Lung (tissue), 12 donors: Measurements from ENCODE around the gene TRAM2. TPM values are rescaled to one million over a fixed set of nuclear protein-coding genes. Genes with fewer than 3 reads are reported as not detected.

Experiments
- ATAC-seq: fragments of 200-7000 bp; cut with Tn5 transposase; one replicate; pipeline ENCODE4 v1.9.1; 2020; ENCODE audit warnings: moderate number of reproducible peaks; ENCODE audit not compliant: insufficient read depth, low FRiP score
- DNase-seq, 3 donors: peaks; one replicate each; pipeline ENCODE4 v3.0.0-alpha.2; 2013 to 2017
- H3K27ac ChIP-seq, 2 donors: one replicate each; pipeline ENCODE4 v1.5.1; 2013; ENCODE audit warnings: mild to moderate bottlenecking in 2 of 2, moderate library complexity in 2 of 2, control low read depth in 1 of 2, inconsistent platforms in 1 of 2, low read depth in 1 of 2, low read length in 1 of 2
- H3K27me3 ChIP-seq, 3 donors: one replicate each; pipeline ENCODE4 v1.5.1; 2013; ENCODE audit warnings: low read length in 2 of 3; ENCODE audit not compliant: control insufficient read depth in 3 of 3, insufficient read depth in 3 of 3
- H3K36me3 ChIP-seq, 4 donors: one replicate each; pipeline ENCODE4 v1.5.1; 2013; ENCODE audit warnings: low read length in 4 of 4, mild to moderate bottlenecking in 1 of 4, moderate library complexity in 1 of 4; ENCODE audit not compliant: control insufficient read depth in 4 of 4, insufficient read depth in 4 of 4
- H3K4me1 ChIP-seq, 5 donors: one replicate each; pipeline ENCODE4 v1.5.1; 2013; ENCODE audit warnings: low read length in 5 of 5, mild to moderate bottlenecking in 2 of 5, moderate library complexity in 1 of 5; ENCODE audit not compliant: control insufficient read depth in 5 of 5, insufficient read depth in 5 of 5
- H3K4me3 ChIP-seq: one replicate; pipeline ENCODE4 v1.5.1; 2013; ENCODE audit warnings: mild to moderate bottlenecking, control low read depth, moderate library complexity
- H3K9ac ChIP-seq, 2 donors: one replicate each; pipeline ENCODE4 v1.5.1; 2013; ENCODE audit warnings: low read length in 2 of 2, control low read depth in 1 of 2; ENCODE audit not compliant: insufficient read depth in 1 of 2
- H3K9me3 ChIP-seq, 4 donors: one replicate each; pipeline ENCODE4 v1.5.1; 2013; ENCODE audit warnings: low read length in 3 of 4, mild to moderate bottlenecking in 1 of 4, moderate library complexity in 1 of 4; ENCODE audit not compliant: control insufficient read depth in 4 of 4, insufficient read depth in 3 of 4
- CTCF ChIP-seq: IDR thresholded peaks from 2 replicates; pipeline ENCODE4 v1.5.1; 2012; ENCODE audit warnings: mild to moderate bottlenecking; ENCODE audit errors: control extremely low read depth, extremely low read depth
- WGBS, 2 donors: extraction: QIAGEN DNeasy Blood & Tissue Kit; methylation state at CpG; one replicate each; pipeline ENCODE4 v1.1.7; 2013; 5-methylcytosine and 5-hydroxymethylcytosine counted together
- polyA plus RNA-seq, 2 donors: library from polyadenylated mRNA; stranded (reverse); fragments of 200-250 nt; gene quantifications; one replicate each; pipeline ENCODE4 v1.2.1, GENCODE V29; 2013
- total RNA-seq, 2 donors: library from RNA; depleted of rRNA in 1 of 2; stranded (reverse); fragments of >200 nt in 1 of 2; gene quantifications; one replicate each; pipeline ENCODE4 v1.2.1, GENCODE V29; 2014 to 2021
- donor health status: control.
- donor health status: control.
- donor health status: Bipolar disorder and iron deficiency.
- donor health status: healthy.
- donor health status: DM: yes; HTN: yes; CAD: no.

Gene TRAM2
- total and polyA plus RNA-seq, 4 donors = 4.4 to 33.4 (median 15.2) TPM

GRCh38 chr6:52533491-52533890 is 43.4 kb downstream of the TRAM2 start:
- no peaks in the 10 kb centered on the region for H3K9me3 ChIP-seq
- 96 to 97% methylated on average over 2 of the region's 2 CpGs for WGBS, 2 donors
- H3K4me3 ChIP-seq = no peak overlapping the region
- DNase-seq = no peak
- no peak for TF ChIP-seq CTCF
- ATAC-seq = no peak
- no peaks in the 10 kb centered on the region for H3K27me3 ChIP-seq
- H3K36me3 ChIP-seq = peaks cover 0 to 7% (median 5%) of the 10 kb centered on the region in 4 donors
- no peak overlapping the region for H3K27ac ChIP-seq
- peaks cover 0 to 16% (median 0%) of the 10 kb centered on the region in 5 donors for H3K4me1 ChIP-seq
- no peak overlapping the region for H3K9ac ChIP-seq

GRCh38 chr6:52532457-52532856 is 44.4 kb downstream of the TRAM2 start:
- DNase-seq (no peak), ATAC-seq (no peak)
- Histone ChIP-seq H3K27me3 (no peaks in the 10 kb centered on the region), H3K4me1 (peaks cover 0 to 5% (median 0%) of the 10 kb centered on the region in 5 donors), H3K36me3 (peaks cover 0 to 7% (median 5%) of the 10 kb centered on the region in 4 donors), H3K27ac (no peak overlapping the region), H3K9ac (no peak overlapping the region), H3K4me3 (no peak overlapping the region), H3K9me3 (no peaks in the 10 kb centered on the region)
- WGBS, 2 donors = 87 to 89% methylated on average over 2 of the region's 2 CpGs
- TF ChIP-seq CTCF = no peak

GRCh38 chr6:52531834-52532233 is 45.0 kb downstream of the TRAM2 start:
- peaks cover 0 to 7% (median 5%) of the 10 kb centered on the region in 4 donors for H3K36me3 ChIP-seq
- no peak for ATAC-seq
- no peak overlapping the region for H3K4me3 ChIP-seq
- TF ChIP-seq CTCF = no peak
- H3K9ac ChIP-seq = no peak overlapping the region
- 94 to 100% methylated on average over 1 of the region's 1 CpG for WGBS, 2 donors
- H3K4me1 ChIP-seq = peaks cover 0 to 3% (median 0%) of the 10 kb centered on the region in 5 donors
- no peaks in the 10 kb centered on the region for H3K9me3 ChIP-seq
- no peak for DNase-seq
- H3K27ac ChIP-seq = no peak overlapping the region
- no peaks in the 10 kb centered on the region for H3K27me3 ChIP-seq

- no peak overlapping the region for H3K4me3 ChIP-seq
- WGBS, 2 donors = 91 to 92% methylated on average over 4 of the region's 4 CpGs
- no peak overlapping the region for H3K27ac ChIP-seq
- no peak overlapping the region for H3K9ac ChIP-seq
- peaks cover 0 to 7% (median 5%) of the 10 kb centered on the region in 4 donors for H3K36me3 ChIP-seq
- no peak for TF ChIP-seq CTCF
- H3K27me3 ChIP-seq = no peaks in the 10 kb centered on the region
- H3K9me3 ChIP-seq = no peaks in the 10 kb centered on the region
- DNase-seq (no peak), ATAC-seq (no peak)
- H3K4me1 ChIP-seq = no peaks in the 10 kb centered on the region
These were observed 45.5 kb downstream of the TRAM2 start for GRCh38 chr6:52531396-52531795.
